SH-SY5Y (cell line): Measurements from ENCODE around the gene MAP3K5.

ENCODE experiments used
- GATA2 ChIP-seq: IDR thresholded peaks from 2 replicates; pipeline ENCODE4 v1.6.1; 2011; ENCODE audit warnings: mild to moderate bottlenecking, low read depth, low read length
- GATA3 ChIP-seq: IDR thresholded peaks from 2 replicates; pipeline ENCODE4 v1.6.1; 2011; ENCODE audit warnings: low read depth, mild to moderate bottlenecking, low read length, moderate library complexity

DNA sequence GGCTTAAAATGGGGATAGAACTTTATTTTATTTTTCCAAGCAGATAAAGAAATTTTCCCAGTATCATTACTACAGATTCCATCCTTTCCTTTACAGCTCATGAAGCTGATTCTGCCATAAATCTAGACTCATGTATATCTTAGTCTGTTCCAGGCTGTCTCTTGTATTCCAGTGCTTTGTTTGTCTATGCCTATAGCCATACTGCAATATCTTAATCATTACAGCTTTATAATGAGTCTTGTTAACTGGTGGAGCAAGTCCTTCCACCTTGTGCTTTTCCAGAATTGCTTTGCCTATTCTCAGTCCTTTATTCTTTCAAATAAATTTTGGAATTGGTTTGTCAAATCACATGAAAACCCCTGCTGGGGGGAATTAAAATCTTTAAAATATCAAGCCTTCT, 99.2 kb downstream of the MAP3K5 start:
- no peak for TF ChIP-seq GATA3
- TF ChIP-seq GATA2: no peak
